Upper lobe of left lung (tissue), 4 donors: ENCODE measurements around the gene PRSS2.

Experiments used
- POLR2A ChIP-seq, 4 donors: fragments of 450-650 bp; IDR thresholded peaks; one replicate each; pipeline ENCODE4 v1.5.1; 2016 to 2017; ENCODE audit warnings: antibody characterized with exemption in 4 of 4, mild to moderate bottlenecking in 2 of 4
- TF ChIP-seq, protein P1 (sequence below), 6 experiments: fragments of 450-650 bp in 4 of 6; fragments of 200-600 bp in 2 of 6; sonication (generic) in 2 of 6; IDR thresholded peaks; one replicate each; pipeline ENCODE4 v1.5.1; 2016 to 2019; ENCODE audit warnings: antibody characterized with exemption in 6 of 6

DNA sequence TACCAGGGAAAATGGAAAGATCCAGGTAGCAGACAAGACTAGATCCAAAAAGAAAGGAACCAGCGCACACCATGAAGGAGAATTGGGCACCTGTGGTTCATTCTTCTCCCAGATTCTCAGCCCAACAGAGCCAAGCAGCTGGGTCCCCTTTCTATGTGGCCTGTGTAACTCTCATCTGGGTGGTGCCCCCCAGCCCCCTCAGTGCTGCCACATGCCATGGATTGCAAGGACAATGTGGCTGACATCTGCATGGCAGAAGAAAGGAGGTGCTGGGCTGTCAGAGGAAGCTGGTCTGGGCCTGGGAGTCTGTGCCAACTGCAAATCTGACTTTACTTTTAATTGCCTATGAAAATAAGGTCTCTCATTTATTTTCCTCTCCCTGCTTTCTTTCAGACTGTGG, 21.4 kb downstream of the PRSS2 start:
- TF ChIP-seq POLR2A (IDR thresholded peaks at IDR 0.05) = no peak
- TF ChIP-seq, protein P1, sequence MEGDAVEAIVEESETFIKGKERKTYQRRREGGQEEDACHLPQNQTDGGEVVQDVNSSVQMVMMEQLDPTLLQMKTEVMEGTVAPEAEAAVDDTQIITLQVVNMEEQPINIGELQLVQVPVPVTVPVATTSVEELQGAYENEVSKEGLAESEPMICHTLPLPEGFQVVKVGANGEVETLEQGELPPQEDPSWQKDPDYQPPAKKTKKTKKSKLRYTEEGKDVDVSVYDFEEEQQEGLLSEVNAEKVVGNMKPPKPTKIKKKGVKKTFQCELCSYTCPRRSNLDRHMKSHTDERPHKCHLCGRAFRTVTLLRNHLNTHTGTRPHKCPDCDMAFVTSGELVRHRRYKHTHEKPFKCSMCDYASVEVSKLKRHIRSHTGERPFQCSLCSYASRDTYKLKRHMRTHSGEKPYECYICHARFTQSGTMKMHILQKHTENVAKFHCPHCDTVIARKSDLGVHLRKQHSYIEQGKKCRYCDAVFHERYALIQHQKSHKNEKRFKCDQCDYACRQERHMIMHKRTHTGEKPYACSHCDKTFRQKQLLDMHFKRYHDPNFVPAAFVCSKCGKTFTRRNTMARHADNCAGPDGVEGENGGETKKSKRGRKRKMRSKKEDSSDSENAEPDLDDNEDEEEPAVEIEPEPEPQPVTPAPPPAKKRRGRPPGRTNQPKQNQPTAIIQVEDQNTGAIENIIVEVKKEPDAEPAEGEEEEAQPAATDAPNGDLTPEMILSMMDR (IDR thresholded peaks at IDR 0.05) = no peak
